ENCODE data around the gene ADGRD2. TPM values are rescaled to one million over a fixed set of nuclear protein-coding genes. Genes with fewer than 3 reads are reported as not detected.

The ADGRD2 gene
- total RNA-seq, 1 donor from 2014 or later, result 0.78 TPM

DNA sequence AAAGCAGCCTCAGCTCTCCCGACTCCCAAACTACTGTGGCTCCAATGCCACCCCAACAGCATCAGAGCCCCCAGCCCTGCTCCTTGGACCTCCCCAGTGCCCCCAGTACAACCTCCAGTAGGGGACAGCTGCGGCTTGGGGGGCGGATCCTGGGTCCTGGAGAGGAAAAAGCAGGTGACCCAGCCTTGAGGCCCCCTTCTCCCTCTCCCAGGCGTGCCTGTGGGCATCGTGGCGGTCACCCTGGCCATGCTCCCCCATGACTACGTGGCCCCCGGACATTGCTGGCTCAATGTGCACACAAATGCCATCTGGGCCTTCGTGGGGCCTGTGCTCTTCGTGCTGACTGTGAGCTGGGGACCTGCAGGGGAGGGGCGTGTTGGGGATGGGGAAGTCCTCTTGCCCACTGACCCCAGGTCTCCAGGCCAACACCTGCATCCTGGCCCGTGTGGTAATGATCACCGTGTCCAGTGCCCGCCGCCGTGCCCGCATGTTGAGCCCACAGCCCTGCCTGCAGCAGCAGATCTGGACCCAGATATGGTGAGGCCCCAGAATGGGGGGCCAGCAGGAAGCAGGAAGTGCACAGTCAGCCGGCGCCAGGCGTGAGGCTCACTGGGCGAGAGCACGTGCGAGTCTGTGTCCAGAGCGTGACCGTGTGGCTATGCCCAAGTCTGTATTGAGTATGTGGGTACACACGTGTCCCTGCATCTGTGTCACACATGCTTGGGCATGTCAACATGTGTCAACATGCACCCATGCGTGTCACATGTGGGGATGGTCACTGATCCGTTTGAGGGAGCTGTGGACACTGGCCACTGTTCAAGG, 19.0 kb downstream of the ADGRD2 start:
- Mint-ChIP-seq H3K27me3 (ENCODE audit: low read depth) (peaks cover 17% of the 10 kb centered on the region), H3K36me3 (no peaks in the 10 kb centered on the region), H3K27ac (no peak overlapping the region), H3K4me3 (no peak overlapping the region), H3K4me1 (no peaks in the 10 kb centered on the region), H3K9me3 (no peaks in the 10 kb centered on the region)
- no peak for DNase-seq (ENCODE audit: low spot score in 2 of 2, unreplicated experiment in 2 of 2)
- TF ChIP-seq, protein P1, sequence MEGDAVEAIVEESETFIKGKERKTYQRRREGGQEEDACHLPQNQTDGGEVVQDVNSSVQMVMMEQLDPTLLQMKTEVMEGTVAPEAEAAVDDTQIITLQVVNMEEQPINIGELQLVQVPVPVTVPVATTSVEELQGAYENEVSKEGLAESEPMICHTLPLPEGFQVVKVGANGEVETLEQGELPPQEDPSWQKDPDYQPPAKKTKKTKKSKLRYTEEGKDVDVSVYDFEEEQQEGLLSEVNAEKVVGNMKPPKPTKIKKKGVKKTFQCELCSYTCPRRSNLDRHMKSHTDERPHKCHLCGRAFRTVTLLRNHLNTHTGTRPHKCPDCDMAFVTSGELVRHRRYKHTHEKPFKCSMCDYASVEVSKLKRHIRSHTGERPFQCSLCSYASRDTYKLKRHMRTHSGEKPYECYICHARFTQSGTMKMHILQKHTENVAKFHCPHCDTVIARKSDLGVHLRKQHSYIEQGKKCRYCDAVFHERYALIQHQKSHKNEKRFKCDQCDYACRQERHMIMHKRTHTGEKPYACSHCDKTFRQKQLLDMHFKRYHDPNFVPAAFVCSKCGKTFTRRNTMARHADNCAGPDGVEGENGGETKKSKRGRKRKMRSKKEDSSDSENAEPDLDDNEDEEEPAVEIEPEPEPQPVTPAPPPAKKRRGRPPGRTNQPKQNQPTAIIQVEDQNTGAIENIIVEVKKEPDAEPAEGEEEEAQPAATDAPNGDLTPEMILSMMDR (IDR thresholded peaks at IDR 0.05; ENCODE audit: unreplicated experiment), result no peak

DNA sequence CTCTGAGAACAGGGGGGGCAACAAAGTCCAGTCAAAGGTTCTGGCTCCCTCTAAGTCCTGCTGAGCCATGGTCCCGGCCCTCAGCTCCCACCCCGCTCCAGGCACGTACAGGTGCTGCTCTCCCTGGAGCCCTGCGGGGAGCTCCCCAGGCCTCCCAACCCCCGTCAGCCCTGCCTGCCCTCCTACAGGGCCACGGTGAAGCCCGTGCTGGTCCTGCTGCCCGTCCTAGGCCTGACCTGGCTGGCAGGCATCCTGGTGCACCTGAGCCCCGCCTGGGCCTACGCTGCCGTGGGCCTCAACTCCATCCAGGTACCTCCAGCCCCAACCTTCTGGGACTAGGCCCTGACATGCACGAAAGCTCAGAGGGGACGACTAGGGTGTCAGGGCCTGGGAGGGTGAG, 20.1 kb downstream of the ADGRD2 start:
- TF ChIP-seq, protein P1 (IDR thresholded peaks at IDR 0.05; ENCODE audit: unreplicated experiment), result no peak
- no peaks in the 10 kb centered on the region for H3K9me3 Mint-ChIP-seq
- no peaks in the 10 kb centered on the region for H3K4me1 Mint-ChIP-seq
- H3K4me3 Mint-ChIP-seq, result no peak overlapping the region
- DNase-seq (ENCODE audit: low spot score in 2 of 2, unreplicated experiment in 2 of 2), result no peak
- no peaks in the 10 kb centered on the region for H3K36me3 Mint-ChIP-seq
- peaks cover 10% of the 10 kb centered on the region for H3K27me3 Mint-ChIP-seq (ENCODE audit: low read depth)
- H3K27ac Mint-ChIP-seq, result no peak overlapping the region

DNA sequence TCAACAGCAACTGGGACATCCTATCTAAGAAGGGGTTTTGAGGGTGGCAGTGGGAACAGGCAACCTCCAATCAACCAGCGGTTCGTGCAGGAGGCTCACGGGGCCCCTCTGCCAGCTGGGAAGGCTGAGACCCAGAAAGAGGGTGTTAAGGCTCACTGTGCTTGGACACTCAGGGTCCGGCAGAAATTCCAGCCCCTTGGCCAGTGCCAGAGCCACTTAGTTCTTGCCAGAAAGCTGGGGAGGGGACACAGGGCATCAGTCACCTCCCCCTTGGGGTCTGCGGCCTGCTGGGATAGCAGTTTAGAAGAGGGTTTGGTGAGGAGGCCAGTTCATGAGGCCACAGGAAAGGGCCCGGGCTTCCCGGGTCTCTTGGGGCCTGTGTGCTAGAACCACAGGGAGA, 20.5 kb downstream of the ADGRD2 start:
- H3K36me3 Mint-ChIP-seq, result no peaks in the 10 kb centered on the region
- H3K9me3 Mint-ChIP-seq, result no peaks in the 10 kb centered on the region
- no peak overlapping the region for H3K27ac Mint-ChIP-seq
- no peak overlapping the region for H3K4me3 Mint-ChIP-seq
- H3K4me1 Mint-ChIP-seq, result no peaks in the 10 kb centered on the region
- no peak for DNase-seq (ENCODE audit: low spot score in 2 of 2, unreplicated experiment in 2 of 2)
- TF ChIP-seq, protein P1 (IDR thresholded peaks at IDR 0.05; ENCODE audit: unreplicated experiment), result no peak
- peaks cover 8% of the 10 kb centered on the region for H3K27me3 Mint-ChIP-seq (ENCODE audit: low read depth)

DNA sequence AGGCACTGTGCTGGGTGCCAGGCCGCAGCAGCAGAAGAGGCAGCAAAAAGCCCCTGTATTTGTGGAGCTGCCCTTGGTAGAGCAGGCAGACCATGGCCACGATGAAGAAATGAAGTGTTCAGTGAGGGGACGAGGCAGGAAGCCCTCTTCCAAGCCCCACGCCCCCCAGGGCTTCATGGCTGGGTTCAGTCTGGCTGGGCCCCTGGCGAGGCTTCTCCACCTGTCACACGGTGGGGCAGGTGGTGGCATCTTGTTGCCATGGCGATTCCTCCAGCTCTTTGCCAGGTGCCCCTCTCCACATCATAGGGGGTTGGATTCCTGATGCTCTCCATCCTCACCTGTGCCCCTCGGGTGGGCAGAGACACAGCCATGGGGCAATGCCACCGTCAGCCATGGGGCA, 21.5 kb downstream of the ADGRD2 start:
- H3K27ac Mint-ChIP-seq, result no peak overlapping the region
- no peaks in the 10 kb centered on the region for H3K4me1 Mint-ChIP-seq
- no peaks in the 10 kb centered on the region for H3K36me3 Mint-ChIP-seq
- TF ChIP-seq, protein P1 (IDR thresholded peaks at IDR 0.05; ENCODE audit: unreplicated experiment), result no peak
- peaks cover 9% of the 10 kb centered on the region for H3K27me3 Mint-ChIP-seq (ENCODE audit: low read depth)
- H3K9me3 Mint-ChIP-seq, result no peaks in the 10 kb centered on the region
- no peak overlapping the region for H3K4me3 Mint-ChIP-seq
- DNase-seq (ENCODE audit: low spot score in 2 of 2, unreplicated experiment in 2 of 2), result no peak

DNA sequence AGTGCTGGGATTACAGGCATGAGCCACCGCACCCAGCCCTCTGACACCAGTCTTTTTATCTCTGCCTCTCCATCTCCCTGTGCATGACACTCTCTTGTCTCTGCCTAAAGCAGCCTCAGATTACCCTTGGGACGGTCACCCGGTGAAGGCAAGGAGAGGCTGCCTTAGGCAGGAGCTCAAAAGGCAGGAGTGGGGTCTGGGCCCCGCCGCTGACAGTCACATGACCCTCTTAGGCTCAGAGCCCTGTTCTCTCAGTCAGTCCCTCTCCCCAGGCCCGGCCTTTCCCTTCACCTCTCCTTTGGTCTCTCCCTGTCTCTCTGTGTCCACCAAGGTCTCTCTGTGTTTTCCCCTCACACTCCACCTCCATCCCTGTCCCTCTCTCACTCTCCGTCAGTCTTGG, 22.5 kb downstream of the ADGRD2 start:
- DNase-seq (ENCODE audit: low spot score in 2 of 2, unreplicated experiment in 2 of 2), result no peak
- Mint-ChIP-seq H3K4me1 (no peaks in the 10 kb centered on the region), H3K4me3 (no peak overlapping the region), H3K27ac (no peak overlapping the region), H3K36me3 (no peaks in the 10 kb centered on the region), H3K9me3 (no peaks in the 10 kb centered on the region), H3K27me3 (ENCODE audit: low read depth) (peaks cover 9% of the 10 kb centered on the region)
- TF ChIP-seq, protein P1 (IDR thresholded peaks at IDR 0.05; ENCODE audit: unreplicated experiment), result no peak

Data from mesothelial cell of epicardium (in vitro differentiated cells).